DND-41 (cell line): ENCODE results near the gene KRT7.

Source experiments
- ATAC-seq: fragments of 200-7000 bp; cut with Tn5 transposase; 3 replicates; pipeline ENCODE4 v1.9.1; 2021; ENCODE audit warnings: low read depth; ENCODE audit not compliant: insufficient read depth
- DNase-seq: peaks from one replicate; pipeline ENCODE4 v3.0.0-alpha.2; 2020
- H2AFZ ChIP-seq: 2 replicates; pipeline ENCODE4 v1.6.0; 2012; ENCODE audit warnings: low read depth, low read length
- H3K27ac ChIP-seq: 2 replicates; pipeline ENCODE4 v1.5.1; 2012; ENCODE audit warnings: low read length, inconsistent platforms
- H3K27me3 ChIP-seq: fragments of 200-600 bp; sonication (generic); 2 replicates; pipeline ENCODE4 v1.6.0; 2012; ENCODE audit warnings: low read length, mild to moderate bottlenecking, inconsistent platforms; ENCODE audit not compliant: insufficient read depth, poor library complexity
- H3K36me3 ChIP-seq: 2 replicates; pipeline ENCODE4 v1.5.1; 2012; ENCODE audit warnings: low read length, inconsistent platforms; ENCODE audit not compliant: insufficient read depth
- H3K4me1 ChIP-seq: 2 replicates; pipeline ENCODE4 v1.5.1; 2012; ENCODE audit warnings: mild to moderate bottlenecking, low read length; ENCODE audit not compliant: insufficient read depth
- H3K4me2 ChIP-seq: 2 replicates; pipeline ENCODE4 v1.6.0; 2012; ENCODE audit warnings: mild to moderate bottlenecking, moderate library complexity, low read length, inconsistent platforms; ENCODE audit not compliant: insufficient read depth
- H3K4me3 ChIP-seq, 2 experiments: fragments of 200-600 bp in 1 of 2; shearing (Covaris generic) in 1 of 2; 2 replicates each; pipeline ENCODE4 v1.5.1; 2012 to 2016; ENCODE audit warnings: inconsistent platforms in 2 of 2, low read length in 2 of 2, mild to moderate bottlenecking in 2 of 2, low read depth in 1 of 2, moderate library complexity in 1 of 2
- H3K79me2 ChIP-seq: 2 replicates; pipeline ENCODE4 v1.6.0; 2012; ENCODE audit warnings: low read length, inconsistent platforms; ENCODE audit not compliant: insufficient read depth
- H3K9ac ChIP-seq: 2 replicates; pipeline ENCODE4 v1.6.0; 2012; ENCODE audit warnings: low read depth, mild to moderate bottlenecking, inconsistent platforms, low read length, moderate library complexity
- H3K9me3 ChIP-seq: 2 replicates; pipeline ENCODE4 v1.5.1; 2012; ENCODE audit warnings: low read length, moderate library complexity, mild to moderate bottlenecking, inconsistent platforms; ENCODE audit not compliant: insufficient read depth, severe bottlenecking
- H4K20me1 ChIP-seq: 2 replicates; pipeline ENCODE4 v1.6.0; 2012; ENCODE audit warnings: low read length; ENCODE audit not compliant: insufficient read depth
- EZH2 ChIP-seq: IDR thresholded peaks from 3 replicates; pipeline ENCODE4 v1.6.1; 2012; ENCODE audit warnings: borderline replicate concordance, low read depth, mild to moderate bottlenecking, moderate library complexity, low read length, inconsistent platforms; ENCODE audit not compliant: severe bottlenecking
- TF ChIP-seq, protein P1 (sequence below): IDR thresholded peaks from 2 replicates; pipeline ENCODE4 v1.5.1; 2012; ENCODE audit warnings: borderline replicate concordance, low read length, moderate library complexity, mild to moderate bottlenecking; ENCODE audit not compliant: poor library complexity, severe bottlenecking; ENCODE audit errors: extremely low read depth

The KRT7 gene

DNA sequence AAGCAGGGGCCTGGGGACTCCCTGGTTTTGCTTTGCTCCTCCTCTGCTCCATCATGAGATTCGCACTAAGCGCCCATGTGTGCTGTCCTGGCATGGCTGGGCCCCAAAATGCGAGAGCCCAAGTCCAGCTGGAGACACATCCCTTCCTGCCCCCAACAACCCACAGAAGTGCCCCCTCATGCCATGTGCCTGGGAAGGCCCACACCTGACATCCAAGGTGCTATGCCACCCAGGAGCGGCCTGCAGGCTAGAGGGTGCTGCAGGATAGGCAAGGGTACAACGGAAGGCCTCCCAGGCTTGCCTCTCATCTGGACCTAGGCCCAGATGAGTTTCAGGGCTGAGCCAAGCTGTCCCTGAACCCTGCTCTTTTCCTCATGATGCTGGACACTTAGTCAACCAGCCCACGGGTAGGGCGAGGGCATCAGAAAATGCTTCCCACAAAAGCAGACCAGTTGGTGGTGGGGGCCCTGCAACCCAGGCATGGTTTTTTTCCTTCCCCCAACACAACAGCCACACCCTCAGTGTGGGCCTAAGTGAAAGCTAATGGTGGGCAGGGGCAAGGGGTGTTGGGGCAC, 28.0 kb upstream of the KRT7 start:
- DNase-seq = no peak
- no peaks in the 10 kb centered on the region for H3K36me3 ChIP-seq
- no peak overlapping the region for H3K4me2 ChIP-seq

DNA sequence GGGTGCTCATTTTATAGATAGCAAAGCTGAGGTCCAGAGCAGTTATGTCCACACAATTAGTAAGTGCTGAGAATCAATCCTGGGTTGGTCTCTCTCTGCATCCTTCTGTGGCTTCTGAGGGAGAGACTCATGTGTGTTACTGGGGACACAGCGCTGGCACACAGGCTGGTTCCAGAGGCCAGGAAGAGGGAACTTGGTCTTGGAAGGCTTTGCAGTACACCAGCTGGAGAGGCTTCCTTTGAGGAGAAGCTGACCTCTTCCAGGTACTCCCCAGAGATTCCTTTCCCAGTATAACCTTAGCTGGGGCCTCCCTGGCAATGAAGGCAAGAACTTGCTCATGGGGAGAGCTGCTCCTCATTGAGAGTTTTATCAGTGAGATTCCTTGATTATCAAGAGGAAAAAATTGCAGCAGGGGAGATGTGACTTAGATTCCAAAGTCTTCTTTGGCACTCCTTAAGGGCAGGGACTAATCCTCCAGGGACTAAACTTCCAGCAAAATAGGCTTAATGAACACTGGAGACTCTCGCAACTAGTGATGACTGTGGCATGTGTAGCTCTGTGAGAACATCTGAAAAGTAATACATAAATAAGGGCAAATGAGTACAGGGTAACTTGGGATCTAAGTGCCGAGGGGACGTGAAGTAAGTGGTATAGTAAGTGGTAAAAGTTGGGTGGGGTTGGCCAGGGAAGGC, 27.3 kb upstream of the KRT7 start:
- Histone ChIP-seq H3K9ac (no peak overlapping the region), H2AFZ (no peak overlapping the region), H3K9me3 (no peaks in the 10 kb centered on the region), H3K4me2 (no peak overlapping the region), H4K20me1 (no peaks in the 10 kb centered on the region), H3K36me3 (no peaks in the 10 kb centered on the region), H3K27ac (no peak overlapping the region), H3K4me1 (no peaks in the 10 kb centered on the region), H3K79me2 (no peaks in the 10 kb centered on the region), H3K27me3 (peaks cover 3% of the 10 kb centered on the region), H3K4me3 (no peak overlapping the region)
- ATAC-seq (no peak), DNase-seq (no peak)
- TF ChIP-seq, protein P1, sequence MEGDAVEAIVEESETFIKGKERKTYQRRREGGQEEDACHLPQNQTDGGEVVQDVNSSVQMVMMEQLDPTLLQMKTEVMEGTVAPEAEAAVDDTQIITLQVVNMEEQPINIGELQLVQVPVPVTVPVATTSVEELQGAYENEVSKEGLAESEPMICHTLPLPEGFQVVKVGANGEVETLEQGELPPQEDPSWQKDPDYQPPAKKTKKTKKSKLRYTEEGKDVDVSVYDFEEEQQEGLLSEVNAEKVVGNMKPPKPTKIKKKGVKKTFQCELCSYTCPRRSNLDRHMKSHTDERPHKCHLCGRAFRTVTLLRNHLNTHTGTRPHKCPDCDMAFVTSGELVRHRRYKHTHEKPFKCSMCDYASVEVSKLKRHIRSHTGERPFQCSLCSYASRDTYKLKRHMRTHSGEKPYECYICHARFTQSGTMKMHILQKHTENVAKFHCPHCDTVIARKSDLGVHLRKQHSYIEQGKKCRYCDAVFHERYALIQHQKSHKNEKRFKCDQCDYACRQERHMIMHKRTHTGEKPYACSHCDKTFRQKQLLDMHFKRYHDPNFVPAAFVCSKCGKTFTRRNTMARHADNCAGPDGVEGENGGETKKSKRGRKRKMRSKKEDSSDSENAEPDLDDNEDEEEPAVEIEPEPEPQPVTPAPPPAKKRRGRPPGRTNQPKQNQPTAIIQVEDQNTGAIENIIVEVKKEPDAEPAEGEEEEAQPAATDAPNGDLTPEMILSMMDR = no peak
- no peak for TF ChIP-seq EZH2

More for the DNA sequence above, 28.0 kb upstream of the KRT7 start:
- no peak for TF ChIP-seq EZH2
- TF ChIP-seq, protein P1 = no peak
- Histone ChIP-seq H3K27me3 (peaks cover 3% of the 10 kb centered on the region), H3K79me2 (no peaks in the 10 kb centered on the region), H3K27ac (no peak overlapping the region), H3K9ac (no peak overlapping the region), H3K9me3 (no peaks in the 10 kb centered on the region), H3K4me3 (no peak overlapping the region), H4K20me1 (no peaks in the 10 kb centered on the region), H3K4me1 (no peaks in the 10 kb centered on the region), H2AFZ (no peak overlapping the region)
- ATAC-seq = no peak

DNA sequence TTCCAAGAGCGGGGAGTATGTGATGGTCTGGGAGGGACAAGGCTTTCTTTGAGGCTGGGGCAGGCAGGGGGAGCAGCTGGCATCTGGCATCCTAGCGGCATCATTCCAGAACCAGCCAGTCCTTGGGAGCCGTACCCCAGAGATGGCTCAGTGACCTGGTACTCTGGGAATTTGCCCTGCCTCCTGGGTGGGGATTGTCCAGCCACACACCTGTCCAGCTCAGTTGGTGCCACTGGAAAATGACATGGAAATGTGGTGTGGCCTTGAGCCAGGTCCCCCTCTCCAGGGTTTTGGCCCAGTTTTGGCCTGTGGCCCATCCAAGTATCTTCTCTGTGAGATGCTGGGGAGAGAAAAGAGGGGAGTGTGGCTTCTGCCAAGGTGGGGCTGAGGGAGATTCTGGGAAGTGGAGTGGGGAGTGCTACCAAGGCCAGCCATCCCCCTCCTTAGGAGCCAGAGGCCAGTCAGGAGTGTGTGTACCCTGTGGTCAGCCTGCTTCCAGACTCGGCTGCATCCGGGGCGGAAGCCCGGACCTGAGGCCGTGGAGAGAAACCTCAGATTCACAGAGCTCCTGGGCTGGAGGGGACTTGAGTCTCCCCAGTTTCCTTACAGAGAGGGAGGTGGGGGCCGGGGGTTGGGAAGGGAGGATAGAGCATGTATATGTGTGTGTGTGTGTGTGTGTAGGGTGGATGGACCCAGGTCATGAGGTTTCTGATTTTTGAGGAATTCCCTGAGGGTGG, 26.6 kb upstream of the KRT7 start:
- Histone ChIP-seq H3K9me3 (no peaks in the 10 kb centered on the region), H3K27ac (no peak overlapping the region), H3K4me1 (no peaks in the 10 kb centered on the region), H4K20me1 (no peaks in the 10 kb centered on the region), H3K79me2 (no peaks in the 10 kb centered on the region), H3K9ac (no peak overlapping the region), H2AFZ (no peak overlapping the region), H3K27me3 (peaks cover 3% of the 10 kb centered on the region), H3K4me2 (no peak overlapping the region), H3K36me3 (no peaks in the 10 kb centered on the region), H3K4me3 (no peak overlapping the region)
- DNase-seq = no peak
- ATAC-seq = no peak
- TF ChIP-seq, protein P1 = no peak
- no peak for TF ChIP-seq EZH2
